PFSK-1 (cell line): Measurements from ENCODE around the gene GDPD1.

ENCODE experiments used
- FOXP2 ChIP-seq: optimal IDR thresholded peaks from 2 replicates; pipeline ENCODE3; 2011; ENCODE audit warnings: borderline replicate concordance, control low read depth, inconsistent platforms; ENCODE audit not compliant: insufficient read depth; ENCODE audit errors: extremely low read length, extremely low read depth
- POLR2AphosphoS5 ChIP-seq: IDR thresholded peaks from 2 replicates; pipeline ENCODE4 v1.6.1; 2012; ENCODE audit warnings: low read depth, mild to moderate bottlenecking, control low read depth, low read length, moderate library complexity
- SIN3A ChIP-seq: IDR thresholded peaks from 2 replicates; pipeline ENCODE4 v1.6.1; 2012; ENCODE audit warnings: mild to moderate bottlenecking, low read length, moderate library complexity, borderline replicate concordance; ENCODE audit not compliant: insufficient read depth
- TAF1 ChIP-seq: IDR thresholded peaks from 2 replicates; pipeline ENCODE4 v1.6.1; 2012; ENCODE audit warnings: low read length, control low read depth, borderline replicate concordance; ENCODE audit not compliant: insufficient read depth
- TF ChIP-seq, protein P1 (sequence below), 2 experiments: IDR thresholded peaks; 2 replicates each; pipeline versions ENCODE4 v1.6.1 to v1.8.0; 2011 to 2012; ENCODE audit warnings: low read depth in 2 of 2, low read length in 2 of 2, control low read depth in 1 of 2, inconsistent platforms in 1 of 2, mild to moderate bottlenecking in 1 of 2, moderate library complexity in 1 of 2; ENCODE audit not compliant: insufficient read depth in 1 of 2

The GDPD1 gene

DNA sequence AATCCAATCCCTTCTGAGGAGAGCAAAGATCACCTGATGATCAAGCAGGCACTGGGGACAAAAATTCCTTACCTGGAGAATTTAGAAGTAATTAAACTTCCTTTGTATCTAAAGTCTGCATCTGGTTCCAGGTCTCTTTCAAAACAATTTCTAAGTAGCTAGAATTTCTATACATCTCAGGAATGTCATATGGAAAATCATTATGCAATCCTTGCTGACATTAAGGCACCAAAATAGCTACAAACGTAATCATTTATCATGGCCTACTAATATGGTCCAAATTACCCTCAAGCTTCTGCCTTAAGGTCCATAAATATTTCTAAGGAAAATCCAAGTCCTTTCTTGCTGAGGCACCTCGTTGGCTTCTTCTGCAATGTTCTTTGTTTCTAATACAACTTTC lies 78.2 kb downstream of the GDPD1 start:
- TF ChIP-seq POLR2AphosphoS5 (no peak), FOXP2 (no peak), TAF1 (no peak), SIN3A (no peak)
- TF ChIP-seq, protein P1, sequence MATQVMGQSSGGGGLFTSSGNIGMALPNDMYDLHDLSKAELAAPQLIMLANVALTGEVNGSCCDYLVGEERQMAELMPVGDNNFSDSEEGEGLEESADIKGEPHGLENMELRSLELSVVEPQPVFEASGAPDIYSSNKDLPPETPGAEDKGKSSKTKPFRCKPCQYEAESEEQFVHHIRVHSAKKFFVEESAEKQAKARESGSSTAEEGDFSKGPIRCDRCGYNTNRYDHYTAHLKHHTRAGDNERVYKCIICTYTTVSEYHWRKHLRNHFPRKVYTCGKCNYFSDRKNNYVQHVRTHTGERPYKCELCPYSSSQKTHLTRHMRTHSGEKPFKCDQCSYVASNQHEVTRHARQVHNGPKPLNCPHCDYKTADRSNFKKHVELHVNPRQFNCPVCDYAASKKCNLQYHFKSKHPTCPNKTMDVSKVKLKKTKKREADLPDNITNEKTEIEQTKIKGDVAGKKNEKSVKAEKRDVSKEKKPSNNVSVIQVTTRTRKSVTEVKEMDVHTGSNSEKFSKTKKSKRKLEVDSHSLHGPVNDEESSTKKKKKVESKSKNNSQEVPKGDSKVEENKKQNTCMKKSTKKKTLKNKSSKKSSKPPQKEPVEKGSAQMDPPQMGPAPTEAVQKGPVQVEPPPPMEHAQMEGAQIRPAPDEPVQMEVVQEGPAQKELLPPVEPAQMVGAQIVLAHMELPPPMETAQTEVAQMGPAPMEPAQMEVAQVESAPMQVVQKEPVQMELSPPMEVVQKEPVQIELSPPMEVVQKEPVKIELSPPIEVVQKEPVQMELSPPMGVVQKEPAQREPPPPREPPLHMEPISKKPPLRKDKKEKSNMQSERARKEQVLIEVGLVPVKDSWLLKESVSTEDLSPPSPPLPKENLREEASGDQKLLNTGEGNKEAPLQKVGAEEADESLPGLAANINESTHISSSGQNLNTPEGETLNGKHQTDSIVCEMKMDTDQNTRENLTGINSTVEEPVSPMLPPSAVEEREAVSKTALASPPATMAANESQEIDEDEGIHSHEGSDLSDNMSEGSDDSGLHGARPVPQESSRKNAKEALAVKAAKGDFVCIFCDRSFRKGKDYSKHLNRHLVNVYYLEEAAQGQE (IDR thresholded peaks at IDR 0.05; ENCODE audit: insufficient read depth in 1 of 2, low read depth in 2 of 2, low read length in 2 of 2): no peak

DNA sequence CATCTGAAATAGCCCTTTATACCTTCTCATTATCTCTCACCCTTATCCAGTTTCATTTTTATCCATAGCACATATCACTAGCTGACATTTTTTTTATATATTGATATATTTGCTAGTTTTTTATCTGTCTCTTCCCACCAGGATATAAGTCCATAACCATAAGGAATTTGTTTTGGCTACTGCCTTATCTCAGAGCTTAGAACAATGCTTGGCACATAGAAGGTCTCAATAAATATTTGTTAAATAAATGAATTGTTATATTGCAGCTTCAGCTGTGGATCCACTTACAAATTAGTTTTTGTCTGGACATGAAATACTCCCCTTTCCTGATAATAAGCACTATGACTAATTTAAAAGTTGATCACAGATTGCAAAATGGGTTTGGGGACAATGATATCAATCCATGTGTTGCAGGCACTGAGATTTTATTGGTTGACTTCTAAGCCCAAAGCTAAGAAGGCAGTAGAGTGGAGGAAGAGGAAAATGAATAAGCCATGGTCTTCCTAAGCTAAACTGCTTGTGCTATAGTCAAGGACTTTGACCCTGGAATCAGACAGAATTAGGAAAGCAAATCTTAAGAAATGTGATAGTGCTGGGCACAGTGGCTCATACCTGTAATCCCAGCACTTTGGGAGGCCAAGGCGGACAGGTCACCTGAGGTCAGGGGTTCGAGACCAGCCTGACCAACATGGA lies 79.2 kb downstream of the GDPD1 start:
- TF ChIP-seq TAF1 (no peak), POLR2AphosphoS5 (no peak), FOXP2 (no peak), SIN3A (no peak)
- TF ChIP-seq, protein P1 (IDR thresholded peaks at IDR 0.05; ENCODE audit: insufficient read depth in 1 of 2, low read depth in 2 of 2, low read length in 2 of 2): no peak

DNA sequence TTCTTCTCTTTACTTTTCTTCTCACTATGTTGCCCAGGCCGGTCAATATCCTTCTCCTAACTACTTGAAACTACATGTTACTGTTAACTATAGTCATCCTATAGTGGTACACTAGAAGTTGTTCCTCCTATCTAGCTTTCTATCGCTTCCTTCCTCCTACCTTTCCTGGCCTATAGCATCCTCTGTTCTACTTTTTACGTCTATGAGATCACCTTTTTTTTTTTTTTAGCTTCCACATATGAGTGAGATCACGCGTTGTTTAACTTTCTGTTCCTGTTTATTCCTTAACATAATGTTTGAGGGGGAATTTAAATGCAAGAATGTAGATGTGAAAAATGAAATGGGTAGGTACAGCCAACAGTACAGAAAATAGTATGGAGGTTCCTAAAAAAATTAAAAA lies 80.6 kb downstream of the GDPD1 start:
- TF ChIP-seq SIN3A (no peak), POLR2AphosphoS5 (no peak), TAF1 (no peak), FOXP2 (no peak)
- TF ChIP-seq, protein P1 (IDR thresholded peaks at IDR 0.05; ENCODE audit: insufficient read depth in 1 of 2, low read depth in 2 of 2, low read length in 2 of 2): no peak

DNA sequence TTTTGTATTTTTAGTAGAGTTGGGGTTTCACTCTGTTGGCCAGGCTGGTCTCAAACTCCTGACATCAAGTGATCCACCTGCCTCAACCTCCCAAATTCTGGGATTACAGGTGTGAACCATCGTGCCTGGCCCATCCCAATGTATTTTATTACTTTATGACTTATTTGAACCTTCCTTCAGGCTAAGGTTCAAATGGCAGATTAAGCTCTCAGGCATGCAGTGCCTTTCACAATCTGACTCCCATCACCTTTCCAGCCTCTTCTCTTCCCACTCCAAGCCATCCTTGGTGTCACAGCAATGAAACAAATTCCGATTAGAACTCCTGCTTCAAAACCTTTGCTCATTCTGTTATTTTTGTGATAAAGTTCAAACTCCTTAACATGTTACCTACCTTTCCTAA lies 84.5 kb downstream of the GDPD1 start:
- no peak for TF ChIP-seq TAF1
- TF ChIP-seq, protein P1 (IDR thresholded peaks at IDR 0.05; ENCODE audit: insufficient read depth in 1 of 2, low read depth in 2 of 2, low read length in 2 of 2): no peak
- TF ChIP-seq POLR2AphosphoS5: no peak
- TF ChIP-seq SIN3A: no peak
- TF ChIP-seq FOXP2: no peak
